DOHH2 (cell line): ENCODE data around the gene TBL1X.

ENCODE experiments used
- H3F3A ChIP-seq: fragments of 200-600 bp; sonication (generic), shearing (Covaris generic); 2 replicates; pipeline ENCODE4 v1.6.0; 2016; ENCODE audit warnings: antibody characterized with exemption, mild to moderate bottlenecking; ENCODE audit not compliant: control insufficient read depth, insufficient read depth
- H3K27ac ChIP-seq: fragments of 200-600 bp; sonication (generic); 2 replicates; pipeline ENCODE4 v1.5.1; 2014; ENCODE audit warnings: low read depth, mild to moderate bottlenecking, low read length, moderate library complexity
- H3K27me3 ChIP-seq: fragments of 200-600 bp; sonication (generic); 2 replicates; pipeline ENCODE4 v1.6.1; 2014; ENCODE audit warnings: mild to moderate bottlenecking, low read length, mixed read lengths; ENCODE audit not compliant: control insufficient read depth
- H3K36me3 ChIP-seq: fragments of 200-600 bp; sonication (generic); 2 replicates; pipeline ENCODE4 v1.6.1; 2014; ENCODE audit warnings: mild to moderate bottlenecking, low read length, moderate library complexity, mixed read lengths; ENCODE audit not compliant: control insufficient read depth
- H3K4me1 ChIP-seq: fragments of 200-600 bp; sonication (generic); 2 replicates; pipeline ENCODE4 v1.6.1; 2014; ENCODE audit warnings: mild to moderate bottlenecking, low read length, mixed read lengths; ENCODE audit not compliant: control insufficient read depth
- H3K4me2 ChIP-seq: fragments of 200-600 bp; sonication (generic); 2 replicates; pipeline ENCODE4 v1.6.0; 2014; ENCODE audit warnings: mild to moderate bottlenecking, low read length, moderate library complexity
- H3K4me3 ChIP-seq: fragments of 200-600 bp; sonication (generic); 2 replicates; pipeline ENCODE4 v1.5.1; 2014; ENCODE audit warnings: mild to moderate bottlenecking, low read length, mixed read lengths
- H3K79me2 ChIP-seq: fragments of 200-600 bp; sonication (generic); 2 replicates; pipeline ENCODE4 v1.6.1; 2014; ENCODE audit warnings: mild to moderate bottlenecking, low read length, mixed read lengths; ENCODE audit not compliant: control insufficient read depth
- H3K9me2 ChIP-seq: fragments of 200-600 bp; sonication (generic); replicated peaks from 2 replicates; pipeline ENCODE4 v1.6.1; 2014; ENCODE audit warnings: mild to moderate bottlenecking, low read length, mixed read lengths; ENCODE audit not compliant: control insufficient read depth
- H3K9me3 ChIP-seq: fragments of 200-600 bp; sonication (generic); 2 replicates; pipeline ENCODE4 v1.6.1; 2014; ENCODE audit warnings: antibody characterized with exemption, low read length, mixed read lengths; ENCODE audit not compliant: control insufficient read depth, insufficient read depth
- H4K20me1 ChIP-seq: fragments of 200-600 bp; sonication (generic); 2 replicates; pipeline ENCODE4 v1.6.0; 2014; ENCODE audit warnings: low read depth, mild to moderate bottlenecking, antibody characterized with exemption, low read length, moderate library complexity; ENCODE audit not compliant: control insufficient read depth, insufficient read depth
- EZH2phosphoT487 ChIP-seq: fragments of 200-600 bp; sonication (generic); IDR thresholded peaks from 2 replicates; pipeline ENCODE4 v1.6.1; 2017; ENCODE audit warnings: borderline replicate concordance, mild to moderate bottlenecking, antibody characterized with exemption, low read length, moderate library complexity, mixed read lengths
- TF ChIP-seq, protein P1 (sequence below): fragments of 200-600 bp; sonication (generic); IDR thresholded peaks from one replicate; pipeline ENCODE4 v1.5.1; 2014; ENCODE audit warnings: antibody characterized with exemption, mild to moderate bottlenecking, low read depth, low read length; ENCODE audit not compliant: poor library complexity, severe bottlenecking

Gene TBL1X

DNA sequence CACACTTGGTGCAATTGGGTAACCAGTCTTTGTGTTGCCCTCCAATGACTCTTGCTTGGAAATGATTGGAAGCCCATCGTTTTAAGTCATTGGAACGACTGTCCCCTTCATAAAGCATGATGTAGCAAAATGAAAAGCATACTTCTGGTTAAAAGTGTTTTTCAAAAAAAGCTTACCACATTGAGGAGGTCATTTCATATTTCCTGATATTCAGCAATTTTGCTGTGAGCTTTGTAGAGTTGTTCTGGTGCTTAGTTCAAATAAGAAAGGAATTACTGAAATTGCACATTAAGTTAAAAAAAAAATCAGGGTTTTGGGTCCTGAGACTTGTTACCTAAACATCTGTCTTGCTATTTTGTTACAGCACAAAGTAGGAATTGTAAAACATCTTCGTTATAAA, 51.8 kb downstream of the TBL1X start:
- Histone ChIP-seq H3K27me3 (no peaks in the 10 kb centered on the region), H3K79me2 (no peaks in the 10 kb centered on the region), H3K9me2 (no peaks in the 10 kb centered on the region), H3K4me3 (no peak overlapping the region), H3K4me2 (no peak overlapping the region), H3K9me3 (no peaks in the 10 kb centered on the region), H3K4me1 (peaks cover 5% of the 10 kb centered on the region; the same call in 1 of the 2 replicates), H3F3A (no peaks in the 10 kb centered on the region), H3K36me3 (no peaks in the 10 kb centered on the region), H4K20me1 (no peaks in the 10 kb centered on the region), H3K27ac (no peak overlapping the region)
- TF ChIP-seq, protein P1, sequence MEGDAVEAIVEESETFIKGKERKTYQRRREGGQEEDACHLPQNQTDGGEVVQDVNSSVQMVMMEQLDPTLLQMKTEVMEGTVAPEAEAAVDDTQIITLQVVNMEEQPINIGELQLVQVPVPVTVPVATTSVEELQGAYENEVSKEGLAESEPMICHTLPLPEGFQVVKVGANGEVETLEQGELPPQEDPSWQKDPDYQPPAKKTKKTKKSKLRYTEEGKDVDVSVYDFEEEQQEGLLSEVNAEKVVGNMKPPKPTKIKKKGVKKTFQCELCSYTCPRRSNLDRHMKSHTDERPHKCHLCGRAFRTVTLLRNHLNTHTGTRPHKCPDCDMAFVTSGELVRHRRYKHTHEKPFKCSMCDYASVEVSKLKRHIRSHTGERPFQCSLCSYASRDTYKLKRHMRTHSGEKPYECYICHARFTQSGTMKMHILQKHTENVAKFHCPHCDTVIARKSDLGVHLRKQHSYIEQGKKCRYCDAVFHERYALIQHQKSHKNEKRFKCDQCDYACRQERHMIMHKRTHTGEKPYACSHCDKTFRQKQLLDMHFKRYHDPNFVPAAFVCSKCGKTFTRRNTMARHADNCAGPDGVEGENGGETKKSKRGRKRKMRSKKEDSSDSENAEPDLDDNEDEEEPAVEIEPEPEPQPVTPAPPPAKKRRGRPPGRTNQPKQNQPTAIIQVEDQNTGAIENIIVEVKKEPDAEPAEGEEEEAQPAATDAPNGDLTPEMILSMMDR: no peak
- no peak for TF ChIP-seq EZH2phosphoT487

GRCh38 chrX:9518051-9518450, 53.2 kb downstream of the TBL1X start:
- H3K79me2 ChIP-seq: no peaks in the 10 kb centered on the region
- no peaks in the 10 kb centered on the region for H3F3A ChIP-seq
- no peaks in the 10 kb centered on the region for H3K27me3 ChIP-seq
- TF ChIP-seq EZH2phosphoT487: no peak
- TF ChIP-seq, protein P1: no peak
- H3K36me3 ChIP-seq: no peaks in the 10 kb centered on the region
- no peaks in the 10 kb centered on the region for H3K9me2 ChIP-seq
- H3K9me3 ChIP-seq: no peaks in the 10 kb centered on the region
- no peak overlapping the region for H3K4me2 ChIP-seq
- H4K20me1 ChIP-seq: no peaks in the 10 kb centered on the region
- peaks cover 5% of the 10 kb centered on the region; the same call in 1 of the 2 replicates for H3K4me1 ChIP-seq
- no peak overlapping the region for H3K27ac ChIP-seq
- no peak overlapping the region for H3K4me3 ChIP-seq

DNA sequence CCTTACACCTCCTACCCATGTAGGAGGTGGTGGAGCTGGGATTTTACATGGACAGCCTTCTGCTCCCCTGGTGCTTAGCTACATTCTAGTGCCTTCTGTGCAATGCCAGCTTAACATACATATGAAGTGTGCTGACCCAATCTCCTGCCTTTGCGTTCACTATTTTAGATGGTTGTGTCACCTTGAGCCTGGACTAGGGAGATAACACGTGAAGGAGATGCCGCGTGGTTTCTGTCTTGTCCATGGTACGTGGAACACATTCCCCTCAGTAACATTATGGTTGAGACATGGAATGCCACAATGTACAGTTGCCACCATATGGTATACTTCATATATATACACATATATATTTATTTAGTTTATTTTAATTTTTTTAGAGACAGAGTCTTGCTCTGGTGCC, 54.0 kb downstream of the TBL1X start:
- Histone ChIP-seq H3K36me3 (no peaks in the 10 kb centered on the region), H3K9me3 (no peaks in the 10 kb centered on the region), H3K27me3 (no peaks in the 10 kb centered on the region), H3F3A (no peaks in the 10 kb centered on the region), H3K4me1 (peaks cover 5% of the 10 kb centered on the region; the same call in 1 of the 2 replicates), H3K9me2 (no peaks in the 10 kb centered on the region), H3K79me2 (no peaks in the 10 kb centered on the region), H4K20me1 (no peaks in the 10 kb centered on the region), H3K4me2 (no peak overlapping the region), H3K27ac (no peak overlapping the region), H3K4me3 (no peak overlapping the region)
- no peak for TF ChIP-seq EZH2phosphoT487
- TF ChIP-seq, protein P1: no peak
